HepG2 (cell line): ENCODE data around the gene DMRTB1. TPM values are rescaled to one million over a fixed set of nuclear protein-coding genes. Genes with fewer than 3 reads are reported as not detected.

Experiments used
- ASH2L ChIP-seq: fragments of 300-600, 200-600 bp; sonication (generic); IDR thresholded peaks from 2 replicates; pipeline ENCODE4 v1.7.0; 2017; ENCODE audit warnings: low read depth, mild to moderate bottlenecking, moderate library complexity, mixed read lengths, low read length; ENCODE audit not compliant: insufficient read length
- KDM2A ChIP-seq: sonication (generic); formaldehyde crosslinking; IDR thresholded peaks from 2 replicates; pipeline ENCODE4 v1.4.0; 2020; ENCODE audit warnings: low read depth, missing genetic modification reagents, borderline replicate concordance
- LRRFIP1 ChIP-seq: sonication (generic); formaldehyde crosslinking; conservative IDR thresholded peaks from 2 replicates; pipeline ENCODE4 v1.4.0; 2020; ENCODE audit warnings: missing genetic modification reagents
- YEATS2 ChIP-seq: sonication (generic); formaldehyde crosslinking; IDR thresholded peaks from 2 replicates; pipeline ENCODE4 v1.4.0; 2020; ENCODE audit warnings: missing genetic modification reagents, borderline replicate concordance
- ZC3H13 ChIP-seq: sonication (generic); formaldehyde crosslinking; IDR thresholded peaks from 2 replicates; pipeline ENCODE4 v1.8.1; 2023; ENCODE audit warnings: mild to moderate bottlenecking, missing genetic modification reagents, moderate library complexity
- ZFP36L1 ChIP-seq: sonication (generic); formaldehyde crosslinking; IDR thresholded peaks from 2 replicates; pipeline ENCODE4 v1.8.0; 2022; ENCODE audit warnings: mild to moderate bottlenecking, missing genetic modification reagents, moderate library complexity
- ZNF280D ChIP-seq: sonication (generic); formaldehyde crosslinking; IDR thresholded peaks from 2 replicates; pipeline ENCODE4 v1.5.1; 2020; ENCODE audit warnings: mild to moderate bottlenecking, missing genetic modification reagents
- ZNF30 ChIP-seq: sonication (generic); formaldehyde crosslinking; IDR thresholded peaks from 2 replicates; pipeline ENCODE4 v1.5.0; 2020; ENCODE audit warnings: mild to moderate bottlenecking, missing genetic modification reagents
- polyA plus RNA-seq, 8 experiments: library from polyadenylated mRNA; depleted of rRNA in 3 of 8; stranded (reverse) in 7 of 8; unstranded in 1 of 8; fragments of >200 nt; fragmentation: Illumina TruSeq in 4 of 8; extraction: Trizol in 4 of 8; gene quantifications; 2 replicates each; pipeline versions ENCODE4 v1.2.1 to v1.2.3, GENCODE V29; 2011 to 2016; ENCODE audit warnings: low read depth in 4 of 8, missing spikeins in 1 of 8, mixed read lengths in 1 of 8; ENCODE audit not compliant: insufficient read depth in 1 of 8
- total RNA-seq, 5 experiments: library from RNA; depleted of rRNA; stranded (reverse); fragments of >200 nt; fragmentation: Illumina TruSeq; extraction: Trizol; gene quantifications; 2 replicates each; pipeline ENCODE4 v1.2.3, GENCODE V29; 2016; ENCODE audit warnings: low read depth in 1 of 5

The DMRTB1 gene
- total and polyA plus RNA-seq, 2 of the 13 experiments (the other 11 are each of a cell fraction or from before 2014, with no cell fraction given), result not detected

- TF ChIP-seq LRRFIP1 (CRISPR knock-in tag) (no peak), ZNF280D (CRISPR knock-in tag) (no peak), ZC3H13 (no peak), YEATS2 (no peak), KDM2A (CRISPR knock-in tag) (no peak), ASH2L (no peak), ZFP36L1 (CRISPR knock-in tag) (no peak), ZNF30 (CRISPR knock-in tag) (no peak)
- TF ChIP-seq, all 625 proteins: peak for 0
Observed at GRCh38 chr1:53460211-53460634, 1.0 kb downstream of the DMRTB1 start (continued).
